ENCODE results near the gene GADD45GIP1.

DNA sequence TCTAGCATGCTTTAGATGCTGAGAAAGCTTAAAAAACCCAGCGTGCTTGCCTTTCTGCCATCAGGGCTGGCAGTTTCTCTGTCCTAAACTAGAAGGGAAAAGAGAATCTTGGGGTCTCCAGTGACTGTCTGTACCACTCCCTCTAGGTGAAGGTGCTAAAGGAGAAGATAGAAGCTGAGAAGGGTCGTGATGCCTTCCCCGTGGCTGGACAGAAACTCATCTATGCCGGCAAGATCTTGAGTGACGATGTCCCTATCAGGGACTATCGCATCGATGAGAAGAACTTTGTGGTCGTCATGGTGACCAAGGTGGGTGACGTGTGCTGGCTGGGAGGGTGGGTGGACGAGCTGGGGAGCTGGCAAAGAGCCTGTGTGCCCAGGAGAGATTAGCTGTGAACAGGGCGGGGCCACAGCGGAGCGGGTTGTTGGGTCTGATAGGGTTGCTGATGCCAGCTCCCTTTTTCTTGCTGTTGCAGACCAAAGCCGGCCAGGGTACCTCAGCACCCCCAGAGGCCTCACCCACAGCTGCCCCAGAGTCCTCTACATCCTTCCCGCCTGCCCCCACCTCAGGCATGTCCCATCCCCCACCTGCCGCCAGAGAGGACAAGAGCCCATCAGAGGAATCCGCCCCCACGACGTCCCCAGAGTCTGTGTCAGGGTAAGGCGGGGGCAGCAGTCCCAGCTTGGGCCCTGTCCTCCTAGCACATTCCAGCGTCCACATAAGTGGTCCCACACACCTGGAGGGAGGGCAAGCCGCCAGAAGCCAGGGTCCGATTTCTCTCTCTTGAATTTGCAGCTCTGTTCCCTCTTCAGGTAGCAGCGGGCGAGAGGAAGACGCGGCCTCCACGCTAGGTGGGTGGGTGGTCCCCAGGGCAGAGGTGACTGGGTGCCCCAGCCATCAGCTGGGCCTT is 9.1 kb downstream of the GADD45GIP1 start:
- TF ChIP-seq, protein P1, sequence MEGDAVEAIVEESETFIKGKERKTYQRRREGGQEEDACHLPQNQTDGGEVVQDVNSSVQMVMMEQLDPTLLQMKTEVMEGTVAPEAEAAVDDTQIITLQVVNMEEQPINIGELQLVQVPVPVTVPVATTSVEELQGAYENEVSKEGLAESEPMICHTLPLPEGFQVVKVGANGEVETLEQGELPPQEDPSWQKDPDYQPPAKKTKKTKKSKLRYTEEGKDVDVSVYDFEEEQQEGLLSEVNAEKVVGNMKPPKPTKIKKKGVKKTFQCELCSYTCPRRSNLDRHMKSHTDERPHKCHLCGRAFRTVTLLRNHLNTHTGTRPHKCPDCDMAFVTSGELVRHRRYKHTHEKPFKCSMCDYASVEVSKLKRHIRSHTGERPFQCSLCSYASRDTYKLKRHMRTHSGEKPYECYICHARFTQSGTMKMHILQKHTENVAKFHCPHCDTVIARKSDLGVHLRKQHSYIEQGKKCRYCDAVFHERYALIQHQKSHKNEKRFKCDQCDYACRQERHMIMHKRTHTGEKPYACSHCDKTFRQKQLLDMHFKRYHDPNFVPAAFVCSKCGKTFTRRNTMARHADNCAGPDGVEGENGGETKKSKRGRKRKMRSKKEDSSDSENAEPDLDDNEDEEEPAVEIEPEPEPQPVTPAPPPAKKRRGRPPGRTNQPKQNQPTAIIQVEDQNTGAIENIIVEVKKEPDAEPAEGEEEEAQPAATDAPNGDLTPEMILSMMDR (conservative IDR thresholded peaks at IDR 0.05; ENCODE audit: low read length), result no peak
- no peak for TF ChIP-seq EZH2phosphoT487 (IDR thresholded peaks at IDR 0.05; ENCODE audit: borderline replicate concordance)
